Measurements from ENCODE around the gene UBR2. TPM values are rescaled to one million over a fixed set of nuclear protein-coding genes. Genes with fewer than 3 reads are reported as not detected.

Gene UBR2
- total RNA-seq, 6 experiments from 2014 or later: 14.0 to 22.8 (median 16.7) TPM

DNA sequence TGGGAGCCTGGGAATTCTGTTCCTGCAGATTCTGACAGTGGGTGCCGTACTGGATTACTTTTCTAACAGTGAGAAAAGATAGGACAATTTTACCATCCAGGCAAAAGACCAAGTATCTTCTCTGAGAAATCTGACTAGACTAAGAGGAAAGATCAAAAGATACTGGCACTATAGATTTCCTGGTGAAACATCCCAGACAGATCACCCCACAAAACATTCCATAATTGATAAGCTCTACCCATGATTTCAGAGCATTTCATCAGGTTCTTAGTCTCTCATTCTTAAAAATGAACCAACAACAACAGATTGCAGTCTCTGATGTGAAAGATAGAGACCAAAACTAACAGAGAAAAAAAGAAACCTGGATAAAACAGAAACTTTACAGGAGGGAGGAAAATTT is 13.6 kb upstream of the UBR2 start:
- ATAC-seq (no peak), DNase-seq (no peak)
- TF ChIP-seq, protein P1, sequence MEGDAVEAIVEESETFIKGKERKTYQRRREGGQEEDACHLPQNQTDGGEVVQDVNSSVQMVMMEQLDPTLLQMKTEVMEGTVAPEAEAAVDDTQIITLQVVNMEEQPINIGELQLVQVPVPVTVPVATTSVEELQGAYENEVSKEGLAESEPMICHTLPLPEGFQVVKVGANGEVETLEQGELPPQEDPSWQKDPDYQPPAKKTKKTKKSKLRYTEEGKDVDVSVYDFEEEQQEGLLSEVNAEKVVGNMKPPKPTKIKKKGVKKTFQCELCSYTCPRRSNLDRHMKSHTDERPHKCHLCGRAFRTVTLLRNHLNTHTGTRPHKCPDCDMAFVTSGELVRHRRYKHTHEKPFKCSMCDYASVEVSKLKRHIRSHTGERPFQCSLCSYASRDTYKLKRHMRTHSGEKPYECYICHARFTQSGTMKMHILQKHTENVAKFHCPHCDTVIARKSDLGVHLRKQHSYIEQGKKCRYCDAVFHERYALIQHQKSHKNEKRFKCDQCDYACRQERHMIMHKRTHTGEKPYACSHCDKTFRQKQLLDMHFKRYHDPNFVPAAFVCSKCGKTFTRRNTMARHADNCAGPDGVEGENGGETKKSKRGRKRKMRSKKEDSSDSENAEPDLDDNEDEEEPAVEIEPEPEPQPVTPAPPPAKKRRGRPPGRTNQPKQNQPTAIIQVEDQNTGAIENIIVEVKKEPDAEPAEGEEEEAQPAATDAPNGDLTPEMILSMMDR (IDR thresholded peaks at IDR 0.05): no peak
- no peak for TF ChIP-seq POLR2A (IDR thresholded peaks at IDR 0.05)
- H3K9me3 ChIP-seq: no peaks in the 10 kb centered on the region
- H3K27ac ChIP-seq: no peak overlapping the region
- H3K27me3 ChIP-seq: no peaks in the 10 kb centered on the region
- 80% methylated on average over 1 of the region's 1 CpG for whole genome bisulfite sequencing (ENCODE audit: insufficient coverage, low coverage, low lambda C conversion rate, missing lambda C conversion rate)
- H3K36me3 ChIP-seq: no peaks in the 10 kb centered on the region
- intact Hi-C loops (cut with DNase I): no loop called here
- no peak overlapping the region for H3K4me3 ChIP-seq
- H3K4me1 ChIP-seq: peaks cover 0 to 6% (median 0%) of the 10 kb centered on the region in 4 donors

- DNase-seq (no peak), ATAC-seq (no peak)
- WGBS (ENCODE audit: insufficient coverage, low coverage, low lambda C conversion rate, missing lambda C conversion rate): 69% methylated on average over 1 of the region's 1 CpG
- peaks cover 0 to 6% (median 0%) of the 10 kb centered on the region in 4 donors for H3K4me1 ChIP-seq
- no peaks in the 10 kb centered on the region for H3K9me3 ChIP-seq
- intact Hi-C loops (cut with DNase I): no loop called here
- H3K36me3 ChIP-seq: no peaks in the 10 kb centered on the region
- no peak overlapping the region for H3K4me3 ChIP-seq
- TF ChIP-seq, protein P1 (IDR thresholded peaks at IDR 0.05): no peak
- no peak for TF ChIP-seq POLR2A (IDR thresholded peaks at IDR 0.05)
- H3K27ac ChIP-seq: no peak overlapping the region
- no peaks in the 10 kb centered on the region for H3K27me3 ChIP-seq
Observed at GRCh38 chr6:42551217-42551616, 12.6 kb upstream of the UBR2 start.

DNA sequence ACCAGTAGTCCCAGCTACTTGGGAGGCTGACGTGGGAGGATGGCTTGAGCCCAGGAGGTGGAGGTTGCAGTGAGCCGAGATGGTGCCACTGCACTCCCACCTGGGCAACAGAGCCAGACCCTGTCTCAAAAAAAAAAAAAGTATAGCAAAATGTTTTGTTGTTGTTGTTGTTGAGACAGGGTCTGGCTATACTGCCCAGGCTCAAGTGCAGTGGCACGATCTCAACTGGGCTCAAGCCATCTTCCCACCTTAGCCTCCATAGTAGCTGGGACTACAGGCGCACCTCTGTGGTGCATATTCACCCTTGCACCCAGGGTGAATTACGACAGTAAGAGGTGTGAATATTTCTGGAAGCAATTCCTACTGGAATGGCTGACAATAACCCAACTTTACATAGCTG is 11.4 kb upstream of the UBR2 start:
- no peak for TF ChIP-seq POLR2A (IDR thresholded peaks at IDR 0.05)
- TF ChIP-seq, protein P1 (IDR thresholded peaks at IDR 0.05): no peak
- H3K36me3 ChIP-seq: no peaks in the 10 kb centered on the region
- H3K9me3 ChIP-seq: no peaks in the 10 kb centered on the region
- 87% methylated on average over 3 of the region's 5 CpGs for WGBS (ENCODE audit: insufficient coverage, low coverage, low lambda C conversion rate, missing lambda C conversion rate)
- ATAC-seq (no peak), DNase-seq (no peak)
- H3K27me3 ChIP-seq: no peaks in the 10 kb centered on the region
- peaks cover 0 to 5% (median 0%) of the 10 kb centered on the region in 4 donors for H3K4me1 ChIP-seq
- no peak overlapping the region for H3K4me3 ChIP-seq
- intact Hi-C loops (cut with DNase I): no loop called here
- no peak overlapping the region for H3K27ac ChIP-seq

DNA sequence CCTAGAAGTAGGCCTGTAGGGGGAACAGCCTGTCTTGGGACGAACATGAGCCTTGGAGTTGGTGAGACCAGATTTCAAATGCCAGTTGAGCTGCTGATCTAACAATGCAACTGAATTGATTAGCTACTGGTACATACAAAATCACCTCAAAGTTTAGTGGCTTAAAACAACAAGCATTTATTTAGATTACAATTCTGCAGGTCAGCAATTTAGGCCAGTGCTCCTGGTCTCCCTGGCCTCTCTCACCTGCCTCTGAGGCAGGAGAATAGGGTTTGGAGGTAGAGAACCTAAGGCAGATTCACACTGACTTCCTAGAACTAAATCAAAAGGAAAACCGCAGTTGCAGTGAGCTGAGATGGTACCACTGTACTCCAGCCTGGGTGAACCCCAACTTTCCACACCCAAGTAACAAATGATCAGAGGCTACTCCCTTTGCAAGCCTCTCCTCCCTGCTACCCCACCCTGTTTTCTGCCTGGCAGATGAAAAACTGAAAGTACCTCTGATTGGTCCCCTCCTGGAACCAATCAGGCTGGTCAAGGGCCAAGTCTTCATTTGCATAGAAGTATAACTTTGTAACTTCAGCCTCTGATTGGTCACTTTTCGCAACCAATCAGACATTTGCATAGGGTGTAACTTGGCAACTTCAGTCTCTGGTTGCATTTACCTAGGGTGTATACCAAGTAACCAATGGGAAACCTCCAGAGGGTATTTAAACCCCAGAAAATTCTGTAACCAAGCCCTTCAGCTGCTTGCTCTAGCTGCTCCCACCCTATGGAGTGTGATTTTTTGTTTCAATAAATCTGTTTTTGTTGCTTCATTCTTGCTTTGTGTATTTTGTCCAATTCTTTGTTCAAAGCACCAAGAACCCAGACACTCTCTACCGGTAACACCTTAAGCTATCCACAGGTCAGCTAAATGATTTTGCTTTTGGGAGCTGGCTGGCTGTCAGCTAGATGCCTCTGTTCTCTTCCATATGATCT is 8.1 kb upstream of the UBR2 start:
- no peak for DNase-seq
- Histone ChIP-seq H3K4me3 (no peak overlapping the region), H3K36me3 (no peaks in the 10 kb centered on the region), H3K27ac (no peak overlapping the region), H3K4me1 (no peaks in the 10 kb centered on the region), H3K9me3 (no peaks in the 10 kb centered on the region), H3K27me3 (no peaks in the 10 kb centered on the region)
- TF ChIP-seq POLR2A (IDR thresholded peaks at IDR 0.05): no peak
- TF ChIP-seq, protein P1 (IDR thresholded peaks at IDR 0.05): no peak
- WGBS (ENCODE audit: insufficient coverage, low coverage, low lambda C conversion rate, missing lambda C conversion rate): 94% methylated on average over 2 of the region's 4 CpGs
- intact Hi-C loops (cut with DNase I): no loop called here
- ATAC-seq: no peak

Measured in right lobe of liver (tissue), 6 donors.